Measurements from ENCODE around the gene RHOV. TPM values are rescaled to one million over a fixed set of nuclear protein-coding genes. Genes with fewer than 3 reads are reported as not detected.

The RHOV gene
- polyA plus RNA-seq, 1 of the 3 experiments (the other 2 are of a cell fraction) = 0.62 TPM

DNA sequence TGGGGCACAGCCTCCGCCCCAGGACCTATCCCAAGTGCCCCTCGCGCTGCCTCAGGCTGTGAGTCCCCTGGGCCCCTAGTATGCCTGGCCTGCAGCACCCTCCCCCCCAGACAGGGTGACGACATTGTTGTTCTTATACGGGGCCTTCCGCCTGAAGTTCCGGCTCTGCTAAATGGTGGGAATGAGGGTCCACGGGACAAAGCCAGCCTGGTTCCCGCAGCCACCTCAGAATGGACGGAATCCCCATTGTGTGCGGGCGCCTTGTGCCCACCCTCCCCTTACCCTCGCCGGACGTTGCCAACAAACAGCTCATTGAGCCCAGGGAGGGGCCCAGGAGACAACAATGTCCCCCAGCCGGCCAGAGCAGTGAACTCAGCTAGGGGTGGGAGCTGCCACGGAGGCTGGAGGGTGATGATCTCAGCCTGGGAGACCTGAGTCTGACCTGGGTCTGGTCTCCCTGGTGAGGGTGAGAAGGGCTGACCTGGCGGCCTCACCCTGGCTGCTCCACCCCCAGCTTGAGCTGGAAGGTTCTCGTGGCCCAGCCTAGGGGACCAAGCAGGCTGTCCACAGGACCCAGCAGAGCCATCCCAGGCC lies 44.9 kb upstream of the RHOV start:
- no peak overlapping the region for H3K4me2 ChIP-seq
- no peak overlapping the region for H2AFZ ChIP-seq (ENCODE audit: low read depth)
- H3K27me3 ChIP-seq (ENCODE audit: insufficient read depth) = no peaks in the 10 kb centered on the region
- no peak overlapping the region for H3K4me3 ChIP-seq (ENCODE audit: low read depth in 2 of 2, low read length in 1 of 2)
- TF ChIP-seq, protein P1, sequence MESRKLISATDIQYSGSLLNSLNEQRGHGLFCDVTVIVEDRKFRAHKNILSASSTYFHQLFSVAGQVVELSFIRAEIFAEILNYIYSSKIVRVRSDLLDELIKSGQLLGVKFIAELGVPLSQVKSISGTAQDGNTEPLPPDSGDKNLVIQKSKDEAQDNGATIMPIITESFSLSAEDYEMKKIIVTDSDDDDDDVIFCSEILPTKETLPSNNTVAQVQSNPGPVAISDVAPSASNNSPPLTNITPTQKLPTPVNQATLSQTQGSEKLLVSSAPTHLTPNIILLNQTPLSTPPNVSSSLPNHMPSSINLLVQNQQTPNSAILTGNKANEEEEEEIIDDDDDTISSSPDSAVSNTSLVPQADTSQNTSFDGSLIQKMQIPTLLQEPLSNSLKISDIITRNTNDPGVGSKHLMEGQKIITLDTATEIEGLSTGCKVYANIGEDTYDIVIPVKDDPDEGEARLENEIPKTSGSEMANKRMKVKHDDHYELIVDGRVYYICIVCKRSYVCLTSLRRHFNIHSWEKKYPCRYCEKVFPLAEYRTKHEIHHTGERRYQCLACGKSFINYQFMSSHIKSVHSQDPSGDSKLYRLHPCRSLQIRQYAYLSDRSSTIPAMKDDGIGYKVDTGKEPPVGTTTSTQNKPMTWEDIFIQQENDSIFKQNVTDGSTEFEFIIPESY (IDR thresholded peaks at IDR 0.05; ENCODE audit: borderline replicate concordance, low read depth) = no peak
- TF ChIP-seq MXI1 (IDR thresholded peaks at IDR 0.05; ENCODE audit: low read depth, low read length) = no peak
- TF ChIP-seq, protein P2, sequence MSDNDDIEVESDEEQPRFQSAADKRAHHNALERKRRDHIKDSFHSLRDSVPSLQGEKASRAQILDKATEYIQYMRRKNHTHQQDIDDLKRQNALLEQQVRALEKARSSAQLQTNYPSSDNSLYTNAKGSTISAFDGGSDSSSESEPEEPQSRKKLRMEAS (IDR thresholded peaks at IDR 0.05; ENCODE audit: low read depth) = no peak
- TF ChIP-seq YY1 (IDR thresholded peaks at IDR 0.05; ENCODE audit: low read depth) = no peak
- TF ChIP-seq, protein P3, sequence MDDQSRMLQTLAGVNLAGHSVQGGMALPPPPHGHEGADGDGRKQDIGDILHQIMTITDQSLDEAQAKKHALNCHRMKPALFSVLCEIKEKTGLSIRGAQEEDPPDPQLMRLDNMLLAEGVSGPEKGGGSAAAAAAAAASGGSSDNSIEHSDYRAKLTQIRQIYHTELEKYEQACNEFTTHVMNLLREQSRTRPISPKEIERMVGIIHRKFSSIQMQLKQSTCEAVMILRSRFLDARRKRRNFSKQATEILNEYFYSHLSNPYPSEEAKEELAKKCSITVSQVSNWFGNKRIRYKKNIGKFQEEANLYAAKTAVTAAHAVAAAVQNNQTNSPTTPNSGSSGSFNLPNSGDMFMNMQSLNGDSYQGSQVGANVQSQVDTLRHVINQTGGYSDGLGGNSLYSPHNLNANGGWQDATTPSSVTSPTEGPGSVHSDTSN (IDR thresholded peaks at IDR 0.05) = no peak
- TF ChIP-seq RXRA (IDR thresholded peaks at IDR 0.05; ENCODE audit: borderline replicate concordance, low read depth) = no peak
- no peak for TF ChIP-seq TAF1 (IDR thresholded peaks at IDR 0.05; ENCODE audit: borderline replicate concordance, low read depth, low read length)
- TF ChIP-seq, protein P4, sequence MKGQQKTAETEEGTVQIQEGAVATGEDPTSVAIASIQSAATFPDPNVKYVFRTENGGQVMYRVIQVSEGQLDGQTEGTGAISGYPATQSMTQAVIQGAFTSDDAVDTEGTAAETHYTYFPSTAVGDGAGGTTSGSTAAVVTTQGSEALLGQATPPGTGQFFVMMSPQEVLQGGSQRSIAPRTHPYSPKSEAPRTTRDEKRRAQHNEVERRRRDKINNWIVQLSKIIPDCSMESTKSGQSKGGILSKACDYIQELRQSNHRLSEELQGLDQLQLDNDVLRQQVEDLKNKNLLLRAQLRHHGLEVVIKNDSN (IDR thresholded peaks at IDR 0.05; ENCODE audit: borderline replicate concordance, low read depth) = no peak
- TF ChIP-seq TEAD4 (IDR thresholded peaks at IDR 0.05; ENCODE audit: borderline replicate concordance, insufficient read depth) = no peak
- no peak for TF ChIP-seq RAD21 (IDR thresholded peaks at IDR 0.05; ENCODE audit: low read length)
- no peak for DNase-seq
- no peaks in the 10 kb centered on the region for H3K4me1 ChIP-seq (ENCODE audit: control insufficient read depth in 1 of 2, insufficient read depth in 2 of 2, low read depth in 1 of 2, low read length in 1 of 2)
- ChIA-PET POLR2A (no interaction called here), CTCF (interaction anchor here (1.2 to 33.6 kb wide), 6 partner anchors 11 to 266 kb away, joined by 3 to 675 read pairs (median 11); partner anchors contain the start of genes DLL4 and VPS18)
- no peak overlapping the region for H3K27ac ChIP-seq (ENCODE audit: low read depth in 2 of 2, low read length in 1 of 2)
- no peaks in the 10 kb centered on the region for H3K9me3 ChIP-seq
- 93% methylated on average over 8 of the region's 19 CpGs for WGBS (ENCODE audit: low lambda C conversion rate)
- H4K20me1 ChIP-seq (ENCODE audit: insufficient read depth) = no peaks in the 10 kb centered on the region
- H3K79me2 ChIP-seq (ENCODE audit: insufficient read depth) = no peaks in the 10 kb centered on the region
- no peak overlapping the region for H3K9ac ChIP-seq
- H3K9me2 ChIP-seq = no peaks in the 10 kb centered on the region
- H3F3A ChIP-seq (replicated peaks; ENCODE audit: insufficient read depth) = no peaks in the 10 kb centered on the region
- no peaks in the 10 kb centered on the region for H3K36me3 ChIP-seq (replicated peaks in 1 of 2; ENCODE audit: control insufficient read depth in 1 of 2, insufficient read depth in 2 of 2, low read length in 1 of 2)

DNA sequence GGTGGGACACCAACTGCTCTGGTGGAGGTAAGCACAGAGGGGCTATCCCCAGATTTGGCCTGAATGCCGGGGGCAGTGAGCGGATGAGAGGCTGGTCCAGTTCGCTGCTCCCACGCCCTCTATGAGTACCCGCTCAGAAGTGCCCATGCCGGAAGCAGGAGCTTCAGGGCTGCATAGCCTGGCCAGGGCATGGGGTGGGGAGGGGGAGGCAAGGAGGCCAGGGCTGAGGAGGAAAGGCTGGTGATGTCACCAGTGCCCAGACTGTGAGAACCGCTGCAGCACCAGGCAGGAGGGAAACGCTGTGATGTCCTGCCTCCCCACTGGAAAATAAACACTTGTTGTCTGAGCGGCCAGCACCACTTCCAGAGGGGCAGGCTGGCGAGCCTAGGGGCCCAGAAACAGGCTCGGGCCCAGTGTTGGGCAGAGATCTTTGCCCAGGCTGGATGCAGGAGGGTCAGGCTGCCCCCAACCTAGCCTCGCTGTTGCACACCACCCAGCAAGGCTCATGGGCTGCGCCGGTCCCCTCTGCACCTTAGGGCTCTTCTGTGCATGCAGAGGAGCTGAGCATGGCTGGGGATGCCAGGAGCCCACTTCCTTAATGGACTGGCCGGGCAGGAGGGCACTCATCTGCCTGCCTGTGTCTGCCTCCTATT lies 44.2 kb upstream of the RHOV start:
- H3K9ac ChIP-seq = no peak overlapping the region
- TF ChIP-seq, protein P3 (IDR thresholded peaks at IDR 0.05) = no peak
- TF ChIP-seq FOXM1 (IDR thresholded peaks at IDR 0.05; ENCODE audit: low read depth) (no peak), TCF12 (IDR thresholded peaks at IDR 0.05) (no peak), EP300 (IDR thresholded peaks at IDR 0.05; ENCODE audit: borderline replicate concordance in 1 of 2, low read depth in 1 of 2, low read length in 1 of 2) (no peak), MEF2A (IDR thresholded peaks at IDR 0.05; ENCODE audit: borderline replicate concordance, low read depth) (no peak), FOSL2 (IDR thresholded peaks at IDR 0.05; ENCODE audit: borderline replicate concordance, low read depth) (no peak), RFX5 (IDR thresholded peaks at IDR 0.05; ENCODE audit: low read length) (no peak), MXI1 (IDR thresholded peaks at IDR 0.05; ENCODE audit: low read depth, low read length) (no peak), GATA2 (CRISPR knock-in tag; IDR thresholded peaks at IDR 0.05) (no peak), TEAD4 (IDR thresholded peaks at IDR 0.05; ENCODE audit: borderline replicate concordance, insufficient read depth) (no peak), ELF1 (IDR thresholded peaks at IDR 0.05) (no peak), CHD2 (IDR thresholded peaks at IDR 0.05; ENCODE audit: low read length, partially characterized antibody) (no peak), RCOR1 (IDR thresholded peaks at IDR 0.05; ENCODE audit: low read length) (no peak)
- TF ChIP-seq, protein P2 (IDR thresholded peaks at IDR 0.05; ENCODE audit: low read depth) = no peak
- TF ChIP-seq, protein P4 (IDR thresholded peaks at IDR 0.05; ENCODE audit: borderline replicate concordance, low read depth) = no peak

More for the DNA sequence above, 44.2 kb upstream of the RHOV start:
- Histone ChIP-seq H3K9me2 (no peaks in the 10 kb centered on the region), H3K4me3 (ENCODE audit: low read depth in 2 of 2, low read length in 1 of 2) (no peak overlapping the region), H3K4me2 (no peak overlapping the region), H2AFZ (ENCODE audit: low read depth) (no peak overlapping the region), H3K79me2 (ENCODE audit: insufficient read depth) (no peaks in the 10 kb centered on the region), H4K20me1 (ENCODE audit: insufficient read depth) (no peaks in the 10 kb centered on the region), H3K9me3 (no peaks in the 10 kb centered on the region), H3K4me1 (ENCODE audit: control insufficient read depth in 1 of 2, insufficient read depth in 2 of 2, low read depth in 1 of 2, low read length in 1 of 2) (no peaks in the 10 kb centered on the region), H3K36me3 (replicated peaks in 1 of 2; ENCODE audit: control insufficient read depth in 1 of 2, insufficient read depth in 2 of 2, low read length in 1 of 2) (no peaks in the 10 kb centered on the region), H3K27me3 (ENCODE audit: insufficient read depth) (no peaks in the 10 kb centered on the region), H3K27ac (ENCODE audit: low read depth in 2 of 2, low read length in 1 of 2) (no peak overlapping the region), H3F3A (replicated peaks; ENCODE audit: insufficient read depth) (no peaks in the 10 kb centered on the region)
- 87% methylated on average over 11 of the region's 15 CpGs for WGBS (ENCODE audit: low lambda C conversion rate)
- ChIA-PET POLR2A (no interaction called here), CTCF (interaction anchor here (1.2 to 33.6 kb wide), 5 partner anchors 12 to 267 kb away, joined by 3 to 675 read pairs (median 25); partner anchors contain the start of genes DLL4 and VPS18)
- no peak for DNase-seq

Measured in SK-N-SH (cell line).